HepG2 (cell line): ENCODE results near the gene TPPP3. TPM values are rescaled to one million over a fixed set of nuclear protein-coding genes. Genes with fewer than 3 reads are reported as not detected.
A peak's percentile ranks its signal among the peaks of the same experiment; 100 is the strongest.

Source experiments
- CBFB ChIP-seq: sonication (generic); formaldehyde crosslinking; IDR thresholded peaks from 2 replicates; pipeline ENCODE4 v1.4.0; 2020; ENCODE audit warnings: missing genetic modification reagents
- ELF3 ChIP-seq: IDR thresholded peaks from 2 replicates; pipeline ENCODE4 v1.6.1; 2016; ENCODE audit warnings: missing genetic modification reagents, missing compliant biosample characterization
- GABPB1 ChIP-seq: IDR thresholded peaks from 2 replicates; pipeline ENCODE4 v1.6.1; 2016; ENCODE audit warnings: mild to moderate bottlenecking, missing genetic modification reagents, moderate library complexity, missing compliant biosample characterization
- MTF2 ChIP-seq: sonication (generic); formaldehyde crosslinking; IDR thresholded peaks from 2 replicates; pipeline ENCODE4 v1.5.0; 2020; ENCODE audit warnings: missing genetic modification reagents, borderline replicate concordance
- POLR2AphosphoS5 ChIP-seq: IDR thresholded peaks from 2 replicates; pipeline ENCODE4 v1.6.1; 2012; ENCODE audit warnings: low read depth, low read length
- ZMAT3 ChIP-seq: sonication (generic); formaldehyde crosslinking; conservative IDR thresholded peaks from 2 replicates; pipeline ENCODE4 v1.7.0; 2021; ENCODE audit warnings: missing genetic modification reagents
- ZNF234 ChIP-seq: sonication (generic); formaldehyde crosslinking; conservative IDR thresholded peaks from 2 replicates; pipeline ENCODE4 v1.5.1; 2020; ENCODE audit warnings: mild to moderate bottlenecking, missing genetic modification reagents
- ZNF235 ChIP-seq: sonication (generic); formaldehyde crosslinking; IDR thresholded peaks from 2 replicates; pipeline ENCODE4 v1.8.1; 2023; ENCODE audit warnings: mild to moderate bottlenecking, missing genetic modification reagents, borderline replicate concordance
- ZNF33A ChIP-seq: sonication (generic); formaldehyde crosslinking; IDR thresholded peaks from 2 replicates; pipeline ENCODE4 v1.5.1; 2020; ENCODE audit warnings: missing genetic modification reagents, mild to moderate bottlenecking, moderate library complexity, borderline replicate concordance
- ZNF558 ChIP-seq: sonication (generic); formaldehyde crosslinking; IDR thresholded peaks from 2 replicates; pipeline ENCODE4 v1.9.0; 2022; ENCODE audit warnings: mild to moderate bottlenecking, missing genetic modification reagents, borderline replicate concordance
- ZNF772 ChIP-seq: sonication (generic); formaldehyde crosslinking; IDR thresholded peaks from 2 replicates; pipeline ENCODE4 v1.5.0; 2020; ENCODE audit warnings: mild to moderate bottlenecking, missing genetic modification reagents
- ZNF788 ChIP-seq: sonication (generic); formaldehyde crosslinking; IDR thresholded peaks from 2 replicates; pipeline ENCODE4 v1.5.0; 2020; ENCODE audit warnings: mild to moderate bottlenecking, missing genetic modification reagents, borderline replicate concordance
- ZNF839 ChIP-seq: sonication (generic); formaldehyde crosslinking; IDR thresholded peaks from 2 replicates; pipeline ENCODE4 v1.4.0; 2020; ENCODE audit warnings: missing genetic modification reagents, mild to moderate bottlenecking, borderline replicate concordance
- polyA plus RNA-seq, 8 experiments: library from polyadenylated mRNA; depleted of rRNA in 3 of 8; stranded (reverse) in 7 of 8; unstranded in 1 of 8; fragments of >200 nt; fragmentation: Illumina TruSeq in 4 of 8; extraction: Trizol in 4 of 8; gene quantifications; 2 replicates each; pipeline versions ENCODE4 v1.2.1 to v1.2.3, GENCODE V29; 2011 to 2016; ENCODE audit warnings: low read depth in 4 of 8, missing spikeins in 1 of 8, mixed read lengths in 1 of 8; ENCODE audit not compliant: insufficient read depth in 1 of 8
- total RNA-seq, 5 experiments: library from RNA; depleted of rRNA; stranded (reverse); fragments of >200 nt; fragmentation: Illumina TruSeq; extraction: Trizol; gene quantifications; 2 replicates each; pipeline ENCODE4 v1.2.3, GENCODE V29; 2016; ENCODE audit warnings: low read depth in 1 of 5
- TF ChIP-seq, protein P1 (sequence below): sonication (generic); formaldehyde crosslinking; IDR thresholded peaks from 2 replicates; pipeline ENCODE4 v1.4.0; 2020; ENCODE audit warnings: mild to moderate bottlenecking, missing genetic modification reagents
- TF ChIP-seq, protein P2 (sequence below): sonication (generic); formaldehyde crosslinking; IDR thresholded peaks from 2 replicates; pipeline ENCODE4 v1.5.1; 2020; ENCODE audit warnings: mild to moderate bottlenecking, missing genetic modification reagents, moderate library complexity
- TF ChIP-seq, protein P3 (sequence below): sonication (generic); formaldehyde crosslinking; IDR thresholded peaks from 2 replicates; pipeline ENCODE4 v1.9.0; 2021; ENCODE audit warnings: missing genetic modification reagents, borderline replicate concordance
- TF ChIP-seq, protein P4 (sequence below): sonication (generic); formaldehyde crosslinking; IDR thresholded peaks from 2 replicates; pipeline ENCODE4 v1.5.0; 2020; ENCODE audit warnings: mild to moderate bottlenecking, low read depth, missing genetic modification reagents, borderline replicate concordance
- TF ChIP-seq, protein P5 (sequence below), 2 experiments: sonication (generic) in 1 of 2; formaldehyde crosslinking in 1 of 2; IDR thresholded peaks; 2 replicates each; pipeline versions ENCODE4 v1.6.1 to v1.9.0; 2014 to 2022; ENCODE audit warnings: antibody characterized with exemption in 1 of 2, borderline replicate concordance in 1 of 2, inconsistent platforms in 1 of 2, low read depth in 1 of 2, missing genetic modification reagents in 1 of 2

Gene TPPP3
- total and polyA plus RNA-seq, 2 of the 13 experiments (the other 11 are each of a cell fraction or from before 2014, with no cell fraction given): 0.16 to 0.44 TPM

DNA sequence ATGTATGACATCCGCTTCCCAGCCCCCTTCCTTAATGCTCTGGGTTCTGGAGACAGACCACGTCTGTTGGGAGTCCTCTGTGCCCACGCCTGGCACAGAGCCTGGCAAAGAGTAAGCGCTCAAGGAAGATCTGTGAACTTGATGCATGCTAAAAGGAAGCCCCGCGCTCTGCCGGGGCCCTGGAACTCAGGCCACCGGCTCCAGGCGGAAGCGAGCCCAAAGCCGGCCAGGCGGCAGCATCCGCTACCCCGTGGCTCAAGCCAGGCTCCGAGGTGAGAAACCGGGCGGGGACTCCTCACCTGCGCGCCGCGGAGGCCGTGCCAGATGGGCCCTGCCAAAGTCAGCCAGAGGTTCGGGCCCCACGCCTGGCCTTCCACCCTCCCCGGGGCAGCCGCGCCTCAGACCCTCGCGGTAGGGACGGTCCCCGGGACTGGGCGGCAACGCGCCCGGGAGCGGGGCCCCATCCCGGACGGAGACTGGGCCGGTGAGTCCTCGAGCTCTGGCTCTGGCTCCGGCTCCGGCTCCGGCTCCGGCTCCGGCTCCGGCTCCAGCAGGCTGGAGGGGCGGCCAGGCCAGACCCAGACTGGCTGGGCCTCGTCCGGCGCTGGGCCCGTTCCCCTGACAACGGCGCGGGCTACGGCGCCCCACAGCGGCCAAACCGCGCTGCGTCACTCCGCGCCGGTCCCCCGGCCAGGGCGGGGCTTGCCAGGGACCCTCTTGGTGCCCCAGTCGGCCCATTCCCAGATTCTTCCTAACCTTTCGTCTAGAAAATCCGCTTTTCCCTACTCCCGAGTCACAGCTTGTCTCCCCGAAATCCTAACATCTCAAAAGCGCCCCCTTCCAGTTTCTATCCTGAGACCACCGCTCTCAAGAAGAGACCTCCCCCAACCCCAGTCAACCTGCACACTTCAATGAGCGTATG lies 22.8 kb upstream of the TPPP3 start, which contains the start of gene ZDHHC1 (continued):
- TF ChIP-seq ZMAT3 (peak; percentile 33; the same call in 1 of the 2 replicates), CBFB (CRISPR knock-in tag) (peak; percentile 71), POLR2AphosphoS5 (no peak), GABPB1 (CRISPR knock-in tag) (peak; percentile 73), ZNF772 (CRISPR knock-in tag) (peak; percentile 76), MTF2 (peak; percentile 88; the same call in 1 of the 2 replicates), ZNF788 (CRISPR knock-in tag) (peak; percentile 59), ZNF235 (peak; percentile 86; the same call in 1 of the 2 replicates), ZNF839 (0 out of 2 replicates have a peak, but pooled peaks have one; percentile 54), ZNF33A (CRISPR knock-in tag) (peak; percentile 87; the same call in 1 of the 2 replicates), ELF3 (CRISPR knock-in tag) (0 out of 2 replicates have a peak, but pooled peaks have one; percentile 12), ZNF558 (peak; percentile 50; the same call in 1 of the 2 replicates), ZNF234 (CRISPR knock-in tag) (peak; percentile 81; the same call in 1 of the 2 replicates)
- TF ChIP-seq, protein P1, sequence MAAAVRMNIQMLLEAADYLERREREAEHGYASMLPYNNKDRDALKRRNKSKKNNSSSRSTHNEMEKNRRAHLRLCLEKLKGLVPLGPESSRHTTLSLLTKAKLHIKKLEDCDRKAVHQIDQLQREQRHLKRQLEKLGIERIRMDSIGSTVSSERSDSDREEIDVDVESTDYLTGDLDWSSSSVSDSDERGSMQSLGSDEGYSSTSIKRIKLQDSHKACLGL (CRISPR knock-in tag): peak; percentile 86; the same call in 1 of the 2 replicates
- TF ChIP-seq, protein P2, sequence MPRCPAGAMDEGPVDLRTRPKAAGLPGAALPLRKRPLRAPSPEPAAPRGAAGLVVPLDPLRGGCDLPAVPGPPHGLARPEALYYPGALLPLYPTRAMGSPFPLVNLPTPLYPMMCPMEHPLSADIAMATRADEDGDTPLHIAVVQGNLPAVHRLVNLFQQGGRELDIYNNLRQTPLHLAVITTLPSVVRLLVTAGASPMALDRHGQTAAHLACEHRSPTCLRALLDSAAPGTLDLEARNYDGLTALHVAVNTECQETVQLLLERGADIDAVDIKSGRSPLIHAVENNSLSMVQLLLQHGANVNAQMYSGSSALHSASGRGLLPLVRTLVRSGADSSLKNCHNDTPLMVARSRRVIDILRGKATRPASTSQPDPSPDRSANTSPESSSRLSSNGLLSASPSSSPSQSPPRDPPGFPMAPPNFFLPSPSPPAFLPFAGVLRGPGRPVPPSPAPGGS (CRISPR knock-in tag): peak; percentile 49; the same call in 1 of the 2 replicates
- TF ChIP-seq, protein P3, sequence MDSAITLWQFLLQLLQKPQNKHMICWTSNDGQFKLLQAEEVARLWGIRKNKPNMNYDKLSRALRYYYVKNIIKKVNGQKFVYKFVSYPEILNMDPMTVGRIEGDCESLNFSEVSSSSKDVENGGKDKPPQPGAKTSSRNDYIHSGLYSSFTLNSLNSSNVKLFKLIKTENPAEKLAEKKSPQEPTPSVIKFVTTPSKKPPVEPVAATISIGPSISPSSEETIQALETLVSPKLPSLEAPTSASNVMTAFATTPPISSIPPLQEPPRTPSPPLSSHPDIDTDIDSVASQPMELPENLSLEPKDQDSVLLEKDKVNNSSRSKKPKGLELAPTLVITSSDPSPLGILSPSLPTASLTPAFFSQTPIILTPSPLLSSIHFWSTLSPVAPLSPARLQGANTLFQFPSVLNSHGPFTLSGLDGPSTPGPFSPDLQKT: no peak; the same call in 1 of the 2 replicates
- TF ChIP-seq, protein P4, sequence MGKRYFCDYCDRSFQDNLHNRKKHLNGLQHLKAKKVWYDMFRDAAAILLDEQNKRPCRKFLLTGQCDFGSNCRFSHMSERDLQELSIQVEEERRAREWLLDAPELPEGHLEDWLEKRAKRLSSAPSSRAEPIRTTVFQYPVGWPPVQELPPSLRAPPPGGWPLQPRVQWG (CRISPR knock-in tag): no peak
- TF ChIP-seq, protein P5, sequence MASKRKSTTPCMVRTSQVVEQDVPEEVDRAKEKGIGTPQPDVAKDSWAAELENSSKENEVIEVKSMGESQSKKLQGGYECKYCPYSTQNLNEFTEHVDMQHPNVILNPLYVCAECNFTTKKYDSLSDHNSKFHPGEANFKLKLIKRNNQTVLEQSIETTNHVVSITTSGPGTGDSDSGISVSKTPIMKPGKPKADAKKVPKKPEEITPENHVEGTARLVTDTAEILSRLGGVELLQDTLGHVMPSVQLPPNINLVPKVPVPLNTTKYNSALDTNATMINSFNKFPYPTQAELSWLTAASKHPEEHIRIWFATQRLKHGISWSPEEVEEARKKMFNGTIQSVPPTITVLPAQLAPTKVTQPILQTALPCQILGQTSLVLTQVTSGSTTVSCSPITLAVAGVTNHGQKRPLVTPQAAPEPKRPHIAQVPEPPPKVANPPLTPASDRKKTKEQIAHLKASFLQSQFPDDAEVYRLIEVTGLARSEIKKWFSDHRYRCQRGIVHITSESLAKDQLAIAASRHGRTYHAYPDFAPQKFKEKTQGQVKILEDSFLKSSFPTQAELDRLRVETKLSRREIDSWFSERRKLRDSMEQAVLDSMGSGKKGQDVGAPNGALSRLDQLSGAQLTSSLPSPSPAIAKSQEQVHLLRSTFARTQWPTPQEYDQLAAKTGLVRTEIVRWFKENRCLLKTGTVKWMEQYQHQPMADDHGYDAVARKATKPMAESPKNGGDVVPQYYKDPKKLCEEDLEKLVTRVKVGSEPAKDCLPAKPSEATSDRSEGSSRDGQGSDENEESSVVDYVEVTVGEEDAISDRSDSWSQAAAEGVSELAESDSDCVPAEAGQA (IDR thresholded peaks at IDR 0.05; ENCODE audit: low read depth): no peak
- TF ChIP-seq, protein P5 (CRISPR knock-in tag; IDR thresholded peaks at IDR 0.05; ENCODE audit: borderline replicate concordance): peak; percentile 94
